PC-9 (cell line): Measurements from ENCODE around the gene FADS3.

Experiments used
- EZH2 ChIP-seq: fragments of 200-600 bp; sonication (generic); IDR thresholded peaks from 2 replicates; pipeline ENCODE4 v1.8.0; 2017; ENCODE audit warnings: antibody characterized with exemption, low read depth
- TF ChIP-seq, protein P1 (sequence below): fragments of 200-600 bp; sonication (generic); conservative IDR thresholded peaks from 2 replicates; pipeline ENCODE4 v1.6.1; 2017; ENCODE audit warnings: mixed run types, antibody characterized with exemption, mild to moderate bottlenecking, moderate library complexity

- TF ChIP-seq, protein P1, sequence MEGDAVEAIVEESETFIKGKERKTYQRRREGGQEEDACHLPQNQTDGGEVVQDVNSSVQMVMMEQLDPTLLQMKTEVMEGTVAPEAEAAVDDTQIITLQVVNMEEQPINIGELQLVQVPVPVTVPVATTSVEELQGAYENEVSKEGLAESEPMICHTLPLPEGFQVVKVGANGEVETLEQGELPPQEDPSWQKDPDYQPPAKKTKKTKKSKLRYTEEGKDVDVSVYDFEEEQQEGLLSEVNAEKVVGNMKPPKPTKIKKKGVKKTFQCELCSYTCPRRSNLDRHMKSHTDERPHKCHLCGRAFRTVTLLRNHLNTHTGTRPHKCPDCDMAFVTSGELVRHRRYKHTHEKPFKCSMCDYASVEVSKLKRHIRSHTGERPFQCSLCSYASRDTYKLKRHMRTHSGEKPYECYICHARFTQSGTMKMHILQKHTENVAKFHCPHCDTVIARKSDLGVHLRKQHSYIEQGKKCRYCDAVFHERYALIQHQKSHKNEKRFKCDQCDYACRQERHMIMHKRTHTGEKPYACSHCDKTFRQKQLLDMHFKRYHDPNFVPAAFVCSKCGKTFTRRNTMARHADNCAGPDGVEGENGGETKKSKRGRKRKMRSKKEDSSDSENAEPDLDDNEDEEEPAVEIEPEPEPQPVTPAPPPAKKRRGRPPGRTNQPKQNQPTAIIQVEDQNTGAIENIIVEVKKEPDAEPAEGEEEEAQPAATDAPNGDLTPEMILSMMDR: no peak
- TF ChIP-seq EZH2: no peak
Observed at GRCh38 chr11:61912530-61912898, 21.2 kb upstream of the FADS3 start.
